Panc1 (cell line): Measurements from ENCODE around the gene KIF26A.

Source experiments
- CTCF ChIP-seq: fragments of 450-650 bp; IDR thresholded peaks from 2 replicates; pipeline ENCODE4 v1.5.1; 2017; ENCODE audit warnings: mild to moderate bottlenecking
- POLR2AphosphoS5 ChIP-seq: IDR thresholded peaks from 2 replicates; pipeline ENCODE4 v1.6.1; 2012; ENCODE audit warnings: mild to moderate bottlenecking, low read depth, low read length, moderate library complexity
- REST ChIP-seq, 2 experiments: IDR thresholded peaks; 2 replicates each; pipeline ENCODE4 v1.6.1; 2011 to 2012; ENCODE audit warnings: low read depth in 2 of 2, control low read depth in 1 of 2, low read length in 1 of 2, mild to moderate bottlenecking in 1 of 2, moderate library complexity in 1 of 2; ENCODE audit not compliant: insufficient read depth in 1 of 2
- SIN3A ChIP-seq: IDR thresholded peaks from 2 replicates; pipeline ENCODE4 v1.6.1; 2012; ENCODE audit warnings: low read depth, mild to moderate bottlenecking, low read length, moderate library complexity, borderline replicate concordance; ENCODE audit not compliant: insufficient read depth

- TF ChIP-seq SIN3A (no peak), CTCF (no peak), POLR2AphosphoS5 (no peak), REST (IDR thresholded peaks at IDR 0.05; ENCODE audit: insufficient read depth in 1 of 2, low read depth in 2 of 2, low read length in 1 of 2) (no peak)
These were observed 77.4 kb downstream of the KIF26A start for GRCh38 chr14:104215706-104216334.
